CD4-positive, alpha-beta T cell (primary cell): ENCODE data around the gene IFI6. TPM values are rescaled to one million over a fixed set of nuclear protein-coding genes. Genes with fewer than 3 reads are reported as not detected.

Experiments used
- ATAC-seq: fragments of 200-7000 bp; cut with Tn5 transposase; one replicate; pipeline ENCODE4 v1.10.0; 2022; ENCODE audit warnings: mild to moderate bottlenecking; ENCODE audit not compliant: poor library complexity
- CTCF ChIA-PET: fragments of 350-600 bp; sonication (Branson Sonifier 250); formaldehyde crosslinking; loops from one replicate; lab custom pipeline; 2021; ENCODE audit warnings: antibody characterized with exemption, inconsistent platforms; lab: Charles Lee
- POLR2A ChIA-PET: fragments of 350-600 bp; sonication (Branson Sonifier 250); formaldehyde crosslinking; loops from one replicate; lab custom pipeline; 2021; ENCODE audit warnings: antibody characterized with exemption, inconsistent platforms; lab: Charles Lee
- DNase-seq, 14 experiments: peaks; one replicate each; pipeline ENCODE4 v3.0.0-alpha.2; 2013 to 2020; ENCODE audit warnings: mixed read lengths in 2 of 14
- H3K27ac ChIP-seq, 2 donors: one replicate each; pipeline versions ENCODE4 v1.5.1 to v1.7.0; 2013; ENCODE audit warnings: low read length in 2 of 2, low read depth in 1 of 2, mild to moderate bottlenecking in 1 of 2
- H3K27me3 ChIP-seq, 2 experiments: 1 replicate in 1 of 2; 2 replicates in 1 of 2; pipeline versions ENCODE4 v1.6.1 to v1.7.0; 2013; ENCODE audit warnings: low read length in 2 of 2, control low read depth in 1 of 2, mild to moderate bottlenecking in 1 of 2, moderate library complexity in 1 of 2; ENCODE audit not compliant: insufficient read depth in 2 of 2, control insufficient read depth in 1 of 2
- H3K36me3 ChIP-seq: one replicate; pipeline ENCODE4 v1.6.1; 2013; ENCODE audit warnings: low read length, control low read depth; ENCODE audit not compliant: insufficient read depth
- H3K4me1 ChIP-seq: one replicate; pipeline ENCODE4 v1.6.1; 2013; ENCODE audit warnings: low read length, control low read depth; ENCODE audit not compliant: insufficient read depth
- H3K4me3 ChIP-seq: one replicate; pipeline ENCODE4 v1.5.1; 2013; ENCODE audit warnings: mild to moderate bottlenecking, low read length, moderate library complexity
- H3K9me3 ChIP-seq, 2 experiments: 1 replicate in 1 of 2; 2 replicates in 1 of 2; pipeline versions ENCODE4 v1.6.1 to v1.7.0; 2013; ENCODE audit warnings: low read length in 2 of 2, mild to moderate bottlenecking in 2 of 2, control low read depth in 1 of 2, moderate library complexity in 1 of 2; ENCODE audit not compliant: control insufficient read depth in 1 of 2, insufficient read depth in 1 of 2
- H3K27ac Mint-ChIP-seq: one replicate; pipeline ENCODE4 v1.8.0; 2020; ENCODE audit warnings: mixed read lengths
- H3K27me3 Mint-ChIP-seq: one replicate; pipeline ENCODE4 v1.8.0; 2021; ENCODE audit warnings: mixed read lengths
- H3K36me3 Mint-ChIP-seq: one replicate; pipeline ENCODE4 v1.8.0; 2021; ENCODE audit warnings: low read depth, mixed read lengths
- H3K4me1 Mint-ChIP-seq: one replicate; pipeline ENCODE4 v1.8.0; 2021; ENCODE audit warnings: low read depth, mixed read lengths
- H3K4me3 Mint-ChIP-seq: one replicate; pipeline ENCODE4 v1.8.0; 2020; ENCODE audit warnings: mild to moderate bottlenecking, mixed read lengths
- H3K9me3 Mint-ChIP-seq: one replicate; pipeline ENCODE4 v1.8.0; 2020; ENCODE audit warnings: mixed read lengths
- CTCF ChIP-seq: fragments of 200-600 bp; IDR thresholded peaks from one replicate; pipeline ENCODE4 v1.8.0; 2022; ENCODE audit warnings: antibody characterized with exemption, mild to moderate bottlenecking
- intact Hi-C, 2 experiments: fragments of 100-400 bp; cut with DNase I in 1 of 2; cut with micrococcal nuclease in 1 of 2; formaldehyde crosslinking; loops; one replicate each; pipeline versions ENCODE4 v1.15.1 to v1.9.0; 2023 to 2025; cut with DNase I, micrococcal nuclease
- total RNA-seq, 174 experiments: library from RNA in 2 of 174; stranded (reverse) in 2 of 174; gene quantifications; one replicate each; pipeline ENCODE4 v1.2.3 and lab custom pipeline; 2021 to 2026

The IFI6 gene
- total RNA-seq, 2 experiments from 2014 or later, result 33.6 to 36.2 TPM

DNA sequence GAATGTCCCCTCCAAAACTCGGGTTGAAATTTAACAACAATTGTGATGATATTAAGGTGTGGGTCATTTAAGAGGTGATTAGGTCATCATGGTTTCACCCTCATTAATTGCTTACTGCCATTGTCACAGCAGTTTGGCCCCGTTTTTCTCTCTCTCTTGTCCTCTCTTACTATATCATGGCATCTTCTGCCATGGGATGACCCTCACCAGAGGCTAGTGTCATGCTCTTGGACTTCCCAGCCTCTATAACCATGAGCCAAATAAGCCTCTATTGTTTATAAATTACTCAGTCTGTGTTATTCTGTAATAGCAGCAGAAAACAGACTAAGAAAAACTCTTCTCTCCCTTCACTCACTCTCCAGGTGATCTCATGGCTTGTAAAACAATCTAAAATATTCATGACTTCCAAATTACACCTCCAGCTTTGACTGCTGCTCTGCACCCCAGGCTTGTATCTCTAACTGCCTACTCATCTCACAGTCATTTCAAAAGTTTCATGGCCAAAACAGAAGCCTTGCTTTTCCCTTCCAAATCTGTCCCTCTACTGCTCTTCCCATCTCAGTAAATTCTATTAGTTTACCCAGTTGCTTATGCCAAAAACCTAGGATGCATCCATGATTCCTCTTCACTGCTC lies 44.4 kb upstream of the IFI6 start:
- Mint-ChIP-seq H3K4me3 (no peak overlapping the region), H3K36me3 (no peaks in the 10 kb centered on the region), H3K27me3 (peaks cover 21% of the 10 kb centered on the region), H3K27ac (no peak overlapping the region), H3K9me3 (no peaks in the 10 kb centered on the region), H3K4me1 (no peaks in the 10 kb centered on the region)
- no peak for ATAC-seq
- POLR2A ChIA-PET, result no interaction called here
- H3K4me3 ChIP-seq, result no peak overlapping the region
- peaks cover 0 to 3% of the 10 kb centered on the region in 2 experiments for H3K27me3 ChIP-seq
- H3K9me3 ChIP-seq, result peaks cover 0 to 5% of the 10 kb centered on the region in 2 experiments
- CTCF ChIA-PET, result no interaction called here
- intact Hi-C loops, result loop anchor here in 1 of 2 experiments (2.0 kb wide), 1 partner anchor 42 kb away; no protein-coding TSS in a partner anchor
- no peak for TF ChIP-seq CTCF
- no peaks in the 10 kb centered on the region for H3K4me1 ChIP-seq
- H3K27ac ChIP-seq, result no peak overlapping the region
- no peak for DNase-seq
- H3K36me3 ChIP-seq, result no peaks in the 10 kb centered on the region

DNA sequence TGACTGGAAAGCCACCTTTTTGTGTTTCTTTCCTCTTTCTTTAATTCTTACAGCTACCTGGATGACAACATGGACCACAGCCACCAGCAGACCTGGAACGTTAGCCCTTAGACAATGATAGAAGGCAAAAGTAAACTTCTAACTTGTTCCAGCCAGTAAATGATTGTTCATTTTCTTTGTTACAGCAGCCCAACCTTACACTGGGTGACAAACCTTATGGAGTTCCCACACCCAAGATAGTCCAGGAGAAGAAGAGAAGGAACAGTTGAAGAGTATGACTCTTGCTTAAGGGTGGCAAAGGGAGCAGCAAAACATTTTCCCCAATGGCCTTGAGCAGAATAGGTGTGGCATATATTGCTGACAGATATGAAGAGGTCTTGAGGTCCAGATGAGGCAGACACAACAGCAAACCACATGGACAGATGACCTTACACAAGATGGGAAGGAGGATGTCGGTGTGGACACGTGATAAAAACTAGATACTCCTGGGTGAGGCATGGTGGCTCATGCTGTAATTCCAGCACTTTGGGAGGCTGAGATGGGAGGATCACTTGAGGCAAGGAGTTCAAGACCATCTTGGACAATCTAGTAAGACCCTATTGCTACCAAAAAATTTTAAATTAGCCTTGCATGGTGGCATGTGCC lies 42.0 kb upstream of the IFI6 start:
- no peak overlapping the region for H3K27ac Mint-ChIP-seq
- no peak for ATAC-seq
- Histone ChIP-seq H3K9me3 (peaks cover 0 to 5% of the 10 kb centered on the region in 2 experiments), H3K27me3 (peaks cover 0 to 3% of the 10 kb centered on the region in 2 experiments), H3K27ac (no peak overlapping the region), H3K4me3 (no peak overlapping the region), H3K4me1 (no peaks in the 10 kb centered on the region), H3K36me3 (no peaks in the 10 kb centered on the region)
- no peak for DNase-seq
- H3K9me3 Mint-ChIP-seq, result no peaks in the 10 kb centered on the region
- ChIA-PET POLR2A (no interaction called here), CTCF (interaction anchor here (1.0 to 1.5 kb wide), 2 partner anchors 11 to 45 kb away, joined by 3 to 4 read pairs; partner anchors contain the start of gene FAM76A)
- intact Hi-C loops, result no loop called here
- H3K27me3 Mint-ChIP-seq, result peaks cover 16% of the 10 kb centered on the region
- no peak overlapping the region for H3K4me3 Mint-ChIP-seq
- TF ChIP-seq CTCF, result no peak
- no peaks in the 10 kb centered on the region for H3K4me1 Mint-ChIP-seq
- H3K36me3 Mint-ChIP-seq, result no peaks in the 10 kb centered on the region

- H3K9me3 Mint-ChIP-seq, result no peaks in the 10 kb centered on the region
- TF ChIP-seq CTCF, result no peak
- Histone ChIP-seq H3K9me3 (peaks cover 0 to 5% of the 10 kb centered on the region in 2 experiments), H3K4me3 (no peak overlapping the region), H3K27ac (no peak overlapping the region), H3K4me1 (no peaks in the 10 kb centered on the region), H3K36me3 (no peaks in the 10 kb centered on the region), H3K27me3 (peaks cover 0 to 2% of the 10 kb centered on the region in 2 experiments)
- H3K36me3 Mint-ChIP-seq, result no peaks in the 10 kb centered on the region
- H3K27me3 Mint-ChIP-seq, result peaks cover 19% of the 10 kb centered on the region
- no peaks in the 10 kb centered on the region for H3K4me1 Mint-ChIP-seq
- intact Hi-C loops, result no loop called here
- POLR2A ChIA-PET, result no interaction called here
- H3K27ac Mint-ChIP-seq, result no peak overlapping the region
- CTCF ChIA-PET, result interaction anchor here (1.0 to 1.5 kb wide), 2 partner anchors 12 to 44 kb away, joined by 3 to 4 read pairs; partner anchors contain the start of gene FAM76A
- no peak overlapping the region for H3K4me3 Mint-ChIP-seq
- no peak for ATAC-seq
- DNase-seq, result no peak
These were observed 41.2 kb upstream of the IFI6 start for GRCh38 chr1:27713139-27713725.
